Measurements from ENCODE around the gene C13orf42.
"Not testable (repeated sequence)": the region's sequence is repeated elsewhere in the genome, so short reads cannot be mapped to it uniquely, and the experiment has no call there.

C13orf42 gene

GRCh38 chr13:51101636-51102235 lies 9.3 kb downstream of the C13orf42 start:
- no peaks in the 10 kb centered on the region for H3K9me3 Mint-ChIP-seq
- peaks cover 38% of the 10 kb centered on the region for H3K27me3 Mint-ChIP-seq
- H3K4me3 Mint-ChIP-seq, result no peak overlapping the region
- H3K36me3 Mint-ChIP-seq (ENCODE audit: low read depth), result no peaks in the 10 kb centered on the region
- no peaks in the 10 kb centered on the region for H3K4me1 Mint-ChIP-seq (ENCODE audit: low read depth)
- H3K27ac Mint-ChIP-seq, result no peak overlapping the region
- no peak for DNase-seq

- H3K4me3 Mint-ChIP-seq, result no peak overlapping the region
- DNase-seq, result no peak
- no peaks in the 10 kb centered on the region for H3K36me3 Mint-ChIP-seq (ENCODE audit: low read depth)
- H3K27me3 Mint-ChIP-seq, result peaks cover 25% of the 10 kb centered on the region
- H3K4me1 Mint-ChIP-seq (ENCODE audit: low read depth), result no peaks in the 10 kb centered on the region
- H3K9me3 Mint-ChIP-seq, result no peaks in the 10 kb centered on the region
- no peak overlapping the region for H3K27ac Mint-ChIP-seq
Observed at GRCh38 chr13:51097353-51098043, 13.6 kb downstream of the C13orf42 start.

GRCh38 chr13:51096131-51096530 lies 14.9 kb downstream of the C13orf42 start:
- Mint-ChIP-seq H3K4me1 (ENCODE audit: low read depth) (no peaks in the 10 kb centered on the region), H3K27ac (no peak overlapping the region), H3K36me3 (ENCODE audit: low read depth) (no peaks in the 10 kb centered on the region), H3K4me3 (no peak overlapping the region), H3K9me3 (no peaks in the 10 kb centered on the region), H3K27me3 (peaks cover 14% of the 10 kb centered on the region)
- no peak for DNase-seq

- H3K9me3 Mint-ChIP-seq, result no peaks in the 10 kb centered on the region
- peaks cover 16% of the 10 kb centered on the region for H3K27me3 Mint-ChIP-seq
- no peak for DNase-seq
- H3K4me1 Mint-ChIP-seq (ENCODE audit: low read depth), result no peaks in the 10 kb centered on the region
- H3K27ac Mint-ChIP-seq, result no peak overlapping the region
- no peaks in the 10 kb centered on the region for H3K36me3 Mint-ChIP-seq (ENCODE audit: low read depth)
- no peak overlapping the region for H3K4me3 Mint-ChIP-seq
Observed at GRCh38 chr13:51093574-51093973, 17.5 kb downstream of the C13orf42 start.

- peaks cover 10% of the 10 kb centered on the region for H3K27me3 Mint-ChIP-seq
- no peaks in the 10 kb centered on the region for H3K4me1 Mint-ChIP-seq (ENCODE audit: low read depth)
- no peak overlapping the region for H3K27ac Mint-ChIP-seq
- no peak for DNase-seq
- H3K9me3 Mint-ChIP-seq, result no peaks in the 10 kb centered on the region
- H3K4me3 Mint-ChIP-seq, result no peak overlapping the region
- no peaks in the 10 kb centered on the region for H3K36me3 Mint-ChIP-seq (ENCODE audit: low read depth)
Observed at GRCh38 chr13:51091839-51092238, 19.2 kb downstream of the C13orf42 start.

- DNase-seq, result no peak
- Mint-ChIP-seq H3K36me3 (ENCODE audit: low read depth) (no peaks in the 10 kb centered on the region), H3K27ac (no peak overlapping the region), H3K4me1 (ENCODE audit: low read depth) (no peaks in the 10 kb centered on the region), H3K4me3 (no peak overlapping the region), H3K27me3 (peaks cover 10% of the 10 kb centered on the region), H3K9me3 (no peaks in the 10 kb centered on the region)
Observed at GRCh38 chr13:51083706-51084105, 27.4 kb downstream of the C13orf42 start.

GRCh38 chr13:51080478-51081065 lies 30.5 kb downstream of the C13orf42 start:
- H3K27me3 Mint-ChIP-seq, result peaks cover 10% of the 10 kb centered on the region
- not testable (repeated sequence) for H3K4me1 Mint-ChIP-seq (ENCODE audit: low read depth); H3K27ac Mint-ChIP-seq; H3K36me3 Mint-ChIP-seq (ENCODE audit: low read depth); H3K9me3 Mint-ChIP-seq; H3K4me3 Mint-ChIP-seq; DNase-seq

- Mint-ChIP-seq H3K27me3 (peaks cover 13% of the 10 kb centered on the region), H3K27ac (no peak overlapping the region), H3K9me3 (no peaks in the 10 kb centered on the region), H3K36me3 (ENCODE audit: low read depth) (no peaks in the 10 kb centered on the region), H3K4me1 (ENCODE audit: low read depth) (peaks cover 7% of the 10 kb centered on the region), H3K4me3 (no peak overlapping the region)
- no peak for DNase-seq
Observed at GRCh38 chr13:51071493-51071892, 39.6 kb downstream of the C13orf42 start.

- DNase-seq, result peak; percentile 85
- Mint-ChIP-seq H3K36me3 (ENCODE audit: low read depth) (no peaks in the 10 kb centered on the region), H3K27me3 (peaks cover 27% of the 10 kb centered on the region), H3K4me1 (ENCODE audit: low read depth) (peaks cover 7% of the 10 kb centered on the region), H3K9me3 (no peaks in the 10 kb centered on the region), H3K27ac (no peak overlapping the region), H3K4me3 (no peak overlapping the region)
Observed at GRCh38 chr13:51070005-51070649, 40.9 kb downstream of the C13orf42 start.

GRCh38 chr13:51068501-51068900 lies 42.6 kb downstream of the C13orf42 start:
- Mint-ChIP-seq H3K9me3 (no peaks in the 10 kb centered on the region), H3K4me3 (no peak overlapping the region), H3K36me3 (ENCODE audit: low read depth) (no peaks in the 10 kb centered on the region), H3K27ac (no peak overlapping the region), H3K4me1 (ENCODE audit: low read depth) (peaks cover 7% of the 10 kb centered on the region), H3K27me3 (peaks cover 32% of the 10 kb centered on the region)
- DNase-seq, result no peak

- Mint-ChIP-seq H3K27ac (no peak overlapping the region), H3K27me3 (peaks cover 32% of the 10 kb centered on the region), H3K4me3 (no peak overlapping the region), H3K9me3 (no peaks in the 10 kb centered on the region), H3K36me3 (ENCODE audit: low read depth) (no peaks in the 10 kb centered on the region), H3K4me1 (ENCODE audit: low read depth) (peaks cover 7% of the 10 kb centered on the region)
- no peak for DNase-seq
Observed at GRCh38 chr13:51067706-51068105, 43.4 kb downstream of the C13orf42 start.

- Mint-ChIP-seq H3K36me3 (ENCODE audit: low read depth) (no peaks in the 10 kb centered on the region), H3K4me1 (ENCODE audit: low read depth) (peaks cover 7% of the 10 kb centered on the region), H3K27ac (no peak overlapping the region), H3K9me3 (no peaks in the 10 kb centered on the region), H3K27me3 (peaks cover 32% of the 10 kb centered on the region), H3K4me3 (no peak overlapping the region)
- DNase-seq, result no peak
Observed at GRCh38 chr13:51067210-51067701, 43.8 kb downstream of the C13orf42 start.

- DNase-seq, result no peak
- no peaks in the 10 kb centered on the region for H3K36me3 Mint-ChIP-seq (ENCODE audit: low read depth)
- H3K27ac Mint-ChIP-seq, result no peak overlapping the region
- peaks cover 32% of the 10 kb centered on the region for H3K27me3 Mint-ChIP-seq
- peaks cover 7% of the 10 kb centered on the region for H3K4me1 Mint-ChIP-seq (ENCODE audit: low read depth)
- no peaks in the 10 kb centered on the region for H3K9me3 Mint-ChIP-seq
- H3K4me3 Mint-ChIP-seq, result no peak overlapping the region
Observed at GRCh38 chr13:51066091-51066831, 44.8 kb downstream of the C13orf42 start.

- Mint-ChIP-seq H3K27me3 (peaks cover 32% of the 10 kb centered on the region), H3K36me3 (ENCODE audit: low read depth) (no peaks in the 10 kb centered on the region), H3K4me1 (ENCODE audit: low read depth) (peaks cover 7% of the 10 kb centered on the region), H3K9me3 (no peaks in the 10 kb centered on the region), H3K27ac (no peak overlapping the region), H3K4me3 (no peak overlapping the region)
- DNase-seq, result no peak
Observed at GRCh38 chr13:51065372-51066090, 45.5 kb downstream of the C13orf42 start.

Data from activated T-cell treated with anti-CD3 and anti-CD28 coated beads, Interleukin-2, amount 50 U/mL, for 24 hours (primary cell).